Common myeloid progenitor, CD34-positive (primary cell): ENCODE data around the gene CIDEA.
A peak's percentile ranks its signal among the peaks of the same experiment; 100 is the strongest.

Experiments
- CTCF ChIA-PET: fragments of 350-600 bp; sonication (Branson Sonifier 250); formaldehyde crosslinking; loops from one replicate; lab custom pipeline; 2021; ENCODE audit warnings: antibody characterized with exemption; lab: Charles Lee
- POLR2A ChIA-PET: fragments of 350-600 bp; sonication (Branson Sonifier 250); formaldehyde crosslinking; loops from one replicate; lab custom pipeline; 2021; ENCODE audit warnings: antibody characterized with exemption; lab: Charles Lee
- DNase-seq, 3 donors: peaks; one replicate each; pipeline versions ENCODE4 v3.0.0 to v3.0.0-alpha.2; 2013
- H3K27ac ChIP-seq, 2 experiments: 1 replicate in 1 of 2; 2 replicates in 1 of 2; pipeline ENCODE4 v1.7.0; 2013; ENCODE audit warnings: inconsistent platforms in 2 of 2, low read length in 2 of 2, mild to moderate bottlenecking in 2 of 2, low read depth in 1 of 2, moderate library complexity in 1 of 2; ENCODE audit not compliant: severe bottlenecking in 2 of 2, insufficient read depth in 1 of 2, poor library complexity in 1 of 2
- H3K27me3 ChIP-seq, 5 experiments: replicated peaks in 2 of 5; 1 replicate in 3 of 5; 2 replicates in 2 of 5; pipeline versions ENCODE4 v1.6.1 to v1.7.0; 2013; ENCODE audit warnings: low read length in 4 of 5, mild to moderate bottlenecking in 2 of 5, moderate library complexity in 2 of 5, inconsistent platforms in 1 of 5; ENCODE audit not compliant: insufficient read depth in 5 of 5, control insufficient read depth in 4 of 5
- H3K36me3 ChIP-seq, 4 experiments: 1 replicate in 2 of 4; 2 replicates in 2 of 4; pipeline versions ENCODE4 v1.6.1 to v1.7.0; 2013; ENCODE audit warnings: low read length in 3 of 4, control low read depth in 1 of 4, mild to moderate bottlenecking in 1 of 4; ENCODE audit not compliant: control insufficient read depth in 4 of 4, insufficient read depth in 4 of 4
- H3K4me1 ChIP-seq, 4 experiments: 1 replicate in 3 of 4; 2 replicates in 1 of 4; pipeline versions ENCODE4 v1.6.1 to v1.7.1; 2013; ENCODE audit warnings: low read length in 3 of 4, mild to moderate bottlenecking in 3 of 4, control low read depth in 1 of 4, inconsistent platforms in 1 of 4, moderate library complexity in 1 of 4; ENCODE audit not compliant: control insufficient read depth in 4 of 4, insufficient read depth in 4 of 4; ENCODE audit errors: control extremely low read depth in 1 of 4
- H3K4me3 ChIP-seq, 7 experiments: 1 replicate in 4 of 7; 2 replicates in 3 of 7; pipeline versions ENCODE4 v1.5.1 to v1.7.0; 2013; ENCODE audit warnings: mild to moderate bottlenecking in 7 of 7, low read length in 6 of 7, moderate library complexity in 6 of 7, inconsistent platforms in 2 of 7, low read depth in 2 of 7, control low read depth in 1 of 7; ENCODE audit not compliant: insufficient read depth in 4 of 7, control insufficient read depth in 1 of 7; ENCODE audit errors: extremely low read depth in 1 of 7
- H3K9me3 ChIP-seq, 5 experiments: 1 replicate in 4 of 5; 2 replicates in 1 of 5; pipeline versions ENCODE4 v1.6.1 to v1.7.1; 2013; ENCODE audit warnings: low read length in 4 of 5, mild to moderate bottlenecking in 2 of 5, inconsistent platforms in 1 of 5, low read depth in 1 of 5, moderate library complexity in 1 of 5; ENCODE audit not compliant: control insufficient read depth in 4 of 5, insufficient read depth in 2 of 5; ENCODE audit errors: control extremely low read depth in 1 of 5
- WGBS: methylation state at CpG from one replicate; pipeline ENCODE4 v1.1.5; 2013; ENCODE audit not compliant: insufficient coverage; 5-methylcytosine and 5-hydroxymethylcytosine counted together

CIDEA gene

DNA sequence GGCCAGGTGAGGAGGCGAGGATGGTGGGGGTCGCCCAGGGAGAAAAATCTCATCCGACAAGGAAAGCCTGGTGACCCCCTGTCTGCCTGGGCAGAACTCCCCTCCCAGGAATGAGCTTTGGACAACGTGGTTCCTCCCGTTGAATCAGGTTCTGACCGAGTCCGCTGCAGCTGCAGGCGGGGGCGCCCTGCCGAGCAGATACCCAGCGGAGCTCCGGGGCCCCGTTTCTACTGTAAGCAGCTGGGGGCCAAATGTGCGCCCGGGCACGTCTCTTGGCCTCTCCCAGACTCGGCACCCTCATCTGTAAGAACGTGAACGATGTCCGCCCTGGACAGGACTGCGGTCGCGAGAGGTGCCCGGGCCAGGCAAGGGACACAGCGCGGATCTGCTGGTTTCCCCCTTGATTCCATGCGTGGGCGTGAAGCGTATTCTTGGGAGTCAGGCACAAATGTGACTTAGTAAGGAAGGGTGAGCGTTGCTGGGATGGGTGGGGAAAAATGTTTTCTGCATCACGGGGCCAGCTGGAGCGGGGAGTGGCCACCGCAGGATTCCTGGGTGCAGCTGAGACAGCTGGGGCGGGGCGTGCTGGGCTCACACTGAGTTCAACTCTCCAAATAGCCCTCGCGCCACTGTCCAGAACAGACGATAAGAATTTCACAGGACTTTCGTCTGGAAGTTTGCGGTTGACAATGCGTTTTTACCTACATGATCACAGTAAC is 33.7 kb downstream of the CIDEA start:
- no peaks in the 10 kb centered on the region for H3K36me3 ChIP-seq
- CTCF ChIA-PET: interaction anchor here (1.0 to 3.3 kb wide), 6 partner anchors 9 to 40 kb away, joined by 3 to 15 read pairs (median 10); no protein-coding TSS in a partner anchor
- H3K27me3 ChIP-seq: peaks cover 6 to 48% (median 23%) of the 10 kb centered on the region in 5 experiments
- WGBS: 3% methylated on average over 37 of the region's 41 CpGs
- peak in 2 of 3 donors; percentile 21 to 44 for DNase-seq
- POLR2A ChIA-PET: no interaction called here
- peak overlapping the region in 6 of 7 experiments; percentile 29 to 69 (median 50) for H3K4me3 ChIP-seq
- no peaks in the 10 kb centered on the region for H3K9me3 ChIP-seq
- no peak overlapping the region for H3K27ac ChIP-seq
- H3K4me1 ChIP-seq: peaks cover 0 to 20% (median 14%) of the 10 kb centered on the region in 4 experiments

DNA sequence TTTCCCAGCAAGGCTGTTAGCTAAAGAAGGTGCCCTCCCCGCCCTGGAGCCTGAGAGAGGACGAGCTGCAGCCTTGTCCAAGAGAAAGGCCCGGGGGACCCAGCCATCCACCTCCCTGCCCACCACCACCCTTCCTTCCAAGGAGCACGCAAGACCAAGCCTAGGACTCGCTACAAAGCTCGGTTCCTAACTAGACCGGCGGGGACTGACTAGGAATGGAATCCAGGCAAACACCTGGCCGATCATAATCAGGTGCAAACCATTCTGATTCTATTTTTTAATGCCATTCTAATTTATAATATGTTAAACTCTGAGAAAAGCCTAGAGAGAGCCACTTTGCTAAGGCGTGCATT is 34.2 kb downstream of the CIDEA start:
- Histone ChIP-seq H3K4me3 (peak overlapping the region in 6 of 7 experiments; percentile 29 to 69 (median 50)), H3K36me3 (no peaks in the 10 kb centered on the region), H3K27me3 (peaks cover 6 to 47% (median 23%) of the 10 kb centered on the region in 5 experiments), H3K27ac (no peak overlapping the region), H3K9me3 (no peaks in the 10 kb centered on the region), H3K4me1 (peaks cover 0 to 20% (median 14%) of the 10 kb centered on the region in 4 experiments)
- CTCF ChIA-PET: interaction anchor here (1.4 to 3.3 kb wide), 4 partner anchors 9 to 40 kb away, joined by 3 to 14 read pairs (median 10); no protein-coding TSS in a partner anchor
- POLR2A ChIA-PET: no interaction called here
- WGBS: 38% methylated on average over 4 of the region's 10 CpGs
- no peak for DNase-seq

DNA sequence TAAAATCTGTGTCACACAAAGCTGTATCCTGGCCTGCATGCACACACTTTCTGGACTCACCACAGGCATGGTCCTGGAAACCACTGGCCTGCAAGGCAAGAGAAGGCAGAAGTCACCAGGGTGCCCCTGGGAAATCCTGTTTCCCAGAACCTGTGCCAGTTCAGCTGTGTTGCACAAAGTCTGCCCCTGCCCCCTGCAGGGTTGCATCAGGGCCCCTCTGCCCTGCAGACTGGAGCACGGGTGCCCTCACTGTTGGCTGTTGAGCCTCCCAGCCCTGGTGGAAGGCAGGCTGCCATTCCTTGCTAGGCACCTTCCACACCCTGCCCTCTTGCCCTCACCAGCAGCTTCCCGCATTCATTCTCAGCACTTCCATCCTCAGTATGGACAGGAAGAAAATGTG is 35.9 kb downstream of the CIDEA start:
- Histone ChIP-seq H3K4me1 (peaks cover 0 to 18% (median 14%) of the 10 kb centered on the region in 4 experiments), H3K4me3 (no peak overlapping the region), H3K27me3 (peaks cover 6 to 48% (median 19%) of the 10 kb centered on the region in 5 experiments), H3K36me3 (no peaks in the 10 kb centered on the region), H3K27ac (no peak overlapping the region), H3K9me3 (no peaks in the 10 kb centered on the region)
- DNase-seq: no peak
- ChIA-PET POLR2A (no interaction called here), CTCF (interaction anchor here (0.7 to 3.3 kb wide), 3 partner anchors 11 to 41 kb away, joined by 4 to 14 read pairs (median 12); no protein-coding TSS in a partner anchor)
- 83% methylated on average over 1 of the region's 2 CpGs for WGBS

DNA sequence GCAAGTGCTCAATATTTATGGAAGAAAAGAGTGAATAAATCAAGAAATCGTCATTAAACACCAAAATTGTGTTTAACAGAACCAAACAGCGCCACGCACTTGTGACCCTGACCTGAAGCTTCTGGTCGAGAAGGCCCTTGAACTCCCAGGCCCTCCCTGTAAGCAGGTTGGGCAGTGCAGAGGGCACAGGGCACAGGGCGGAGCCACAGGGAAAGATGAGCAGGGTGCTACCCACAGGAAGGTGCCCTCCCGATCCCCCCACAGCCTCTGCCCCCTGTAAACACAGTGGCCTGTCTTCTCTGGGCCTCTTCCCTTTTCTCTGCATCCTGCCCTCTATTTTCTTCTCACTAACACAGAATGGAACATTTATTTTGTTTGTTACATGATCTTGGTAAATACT is 37.0 kb downstream of the CIDEA start:
- 94% methylated on average over 4 of the region's 6 CpGs for WGBS
- H3K36me3 ChIP-seq: no peaks in the 10 kb centered on the region
- ChIA-PET CTCF (no interaction called here), POLR2A (no interaction called here)
- H3K27ac ChIP-seq: no peak overlapping the region
- H3K4me1 ChIP-seq: peaks cover 0 to 18% (median 16%) of the 10 kb centered on the region in 4 experiments
- H3K9me3 ChIP-seq: no peaks in the 10 kb centered on the region
- H3K27me3 ChIP-seq: peaks cover 5 to 42% (median 17%) of the 10 kb centered on the region in 5 experiments
- no peak overlapping the region for H3K4me3 ChIP-seq
- no peak for DNase-seq

DNA sequence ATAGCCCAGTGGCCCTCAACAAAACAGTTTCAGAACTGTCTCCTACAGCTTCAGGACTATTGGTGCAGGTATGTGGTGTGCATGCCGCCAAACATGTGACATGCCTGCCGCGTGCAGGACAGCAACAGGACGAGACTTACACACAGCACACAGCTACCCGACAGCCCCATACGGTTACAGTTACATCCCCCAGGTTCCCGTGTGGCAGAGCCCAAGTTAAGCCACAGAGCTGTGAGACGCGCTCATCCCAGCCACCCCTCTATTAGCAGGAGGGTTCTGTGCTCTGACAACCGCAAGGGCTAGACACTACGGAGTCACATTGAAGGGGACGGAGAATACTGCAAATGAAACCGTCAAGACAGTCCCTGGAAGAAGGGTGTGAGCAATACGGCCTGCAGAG is 37.5 kb downstream of the CIDEA start:
- no peaks in the 10 kb centered on the region for H3K36me3 ChIP-seq
- no peak overlapping the region for H3K27ac ChIP-seq
- peaks cover 3 to 40% (median 17%) of the 10 kb centered on the region in 5 experiments for H3K27me3 ChIP-seq
- POLR2A ChIA-PET: no interaction called here
- CTCF ChIA-PET: no interaction called here
- H3K9me3 ChIP-seq: no peaks in the 10 kb centered on the region
- no peak overlapping the region for H3K4me3 ChIP-seq
- peaks cover 0 to 18% (median 16%) of the 10 kb centered on the region in 4 experiments for H3K4me1 ChIP-seq
- DNase-seq: no peak
- 97% methylated on average over 11 of the region's 14 CpGs for WGBS

DNA sequence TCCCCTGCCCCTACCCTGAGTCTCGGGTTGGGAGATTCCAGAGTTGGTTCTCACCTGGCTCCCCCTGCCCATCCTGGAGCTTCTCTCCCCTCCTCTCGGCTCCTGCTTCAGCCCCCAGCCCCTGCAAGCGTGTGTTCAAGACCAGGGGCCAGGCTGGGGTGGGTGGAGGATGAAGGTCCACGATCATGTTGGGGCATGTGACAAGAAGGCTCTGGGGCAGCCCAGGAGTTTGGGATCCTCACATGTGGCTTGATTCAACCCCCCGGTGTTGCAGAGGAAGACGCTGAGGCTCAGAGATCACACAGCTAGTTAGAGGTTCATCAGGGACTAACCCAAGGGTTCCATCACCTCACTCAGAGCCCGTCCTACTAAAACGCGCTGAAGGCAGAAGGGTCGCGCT is 39.7 kb downstream of the CIDEA start:
- DNase-seq: no peak
- 82% methylated on average over 8 of the region's 11 CpGs for WGBS
- no peak overlapping the region for H3K4me3 ChIP-seq
- H3K27me3 ChIP-seq: peaks cover 0 to 18% (median 4%) of the 10 kb centered on the region in 5 experiments
- H3K9me3 ChIP-seq: peaks cover 0 to 3% (median 1%) of the 10 kb centered on the region in 5 experiments
- POLR2A ChIA-PET: no interaction called here
- CTCF ChIA-PET: interaction anchor here (0.9 kb wide), 1 partner anchor 9 kb away, joined by 4 read pairs; no protein-coding TSS in a partner anchor
- H3K27ac ChIP-seq: no peak overlapping the region
- H3K36me3 ChIP-seq: no peaks in the 10 kb centered on the region
- H3K4me1 ChIP-seq: peaks cover 0 to 8% (median under 1%) of the 10 kb centered on the region in 4 experiments
